ENCODE measurements around the gene TMEM80. TPM values are rescaled to one million over a fixed set of nuclear protein-coding genes. Genes with fewer than 3 reads are reported as not detected.

Gene TMEM80
- total and polyA plus RNA-seq, 10 of the 15 experiments (the other 5 are each of a cell fraction or from before 2014, with no cell fraction given), result 6.7 to 30.9 (median 20.7) TPM

GRCh38 chr11:725624-726202 lies 30.1 kb downstream of the TMEM80 start:
- ChIA-PET CTCF (interaction anchor here (0.9 to 8.6 kb wide), 13 partner anchors 18 to 286 kb away, joined by 3 to 127 read pairs (median 3); partner anchors contain the start of genes DEAF1 and TMEM80), RAD21 (ENCODE audit: unreplicated experiment) (interaction anchor here (0.6 to 3.8 kb wide), 16 partner anchors 23 to 277 kb away, joined by 3 to 34 read pairs (median 5); partner anchors contain the start of genes DEAF1, GATD1, HRAS and PHRF1), POLR2A (interaction anchor here (0.6 to 8.2 kb wide), 11 partner anchors 21 to 171 kb away, joined by 3 to 72 read pairs (median 4); partner anchors contain the start of genes DEAF1, IRF7, LMNTD2 and PHRF1), SMC1A (ENCODE audit: uncharacterized antibody, unreplicated experiment) (interaction anchor here (0.9 to 2.7 kb wide), 9 partner anchors 26 to 190 kb away, joined by 3 to 8 read pairs (median 5); partner anchors contain the start of gene TMEM80)
- peak overlapping the region; percentile 58 for H3K4me3 ChIP-seq
- peak overlapping the region; percentile 72 for H2AFZ ChIP-seq (ENCODE audit: control insufficient read depth, low read depth, low read length)
- no peak overlapping the region for H3K27ac ChIP-seq (ENCODE audit: control insufficient read depth, insufficient read depth)
- DNase-seq (ENCODE audit: low read depth, low spot score) (no peak), ATAC-seq (peak; percentile 18), FAIRE-seq (no peak)
- in situ Hi-C loops (cut with MboI) (loop anchor here (10.0 kb wide), 1 partner anchor 61 kb away; no protein-coding TSS in a partner anchor), intact Hi-C loops (cut with micrococcal nuclease; ENCODE audit: unreplicated experiment) (no loop called here)
- BruUV-seq (replicated peaks), result no TSS peak
- 18% methylated on average over 24 of the region's 53 CpGs for WGBS (ENCODE audit: insufficient coverage, insufficient replicate concordance, low lambda C conversion rate, missing lambda C conversion rate)
- no peaks in the 10 kb centered on the region for H3K79me2 ChIP-seq (ENCODE audit: control insufficient read depth, insufficient read depth, low read length)
- 0 out of 4 replicates have a peak, but pooled peaks cover 0 to 3% of the 10 kb centered on the region in 2 experiments for H3K27me3 ChIP-seq (replicated peaks in 1 of 2; ENCODE audit: control insufficient read depth in 2 of 2, insufficient read depth in 2 of 2, low read length in 1 of 2)
- H3K9ac ChIP-seq (ENCODE audit: control insufficient read depth, insufficient read depth, low read length), result no peak overlapping the region
- peak overlapping the region; percentile 82 for H3K4me2 ChIP-seq (ENCODE audit: control insufficient read depth, insufficient read depth)
- H3K4me1 ChIP-seq (ENCODE audit: control insufficient read depth, insufficient read depth, low read length), result peaks cover 18% of the 10 kb centered on the region
- no peaks in the 10 kb centered on the region for H3K36me3 ChIP-seq (ENCODE audit: control insufficient read depth in 2 of 2, insufficient read depth in 2 of 2, low read length in 1 of 2)
- H3K9me3 ChIP-seq (replicated peaks; ENCODE audit: control insufficient read depth, insufficient read depth, low read length), result no peaks in the 10 kb centered on the region
- H4K20me1 ChIP-seq (ENCODE audit: control insufficient read depth, insufficient read depth), result no peaks in the 10 kb centered on the region; the same call in 1 of the 2 replicates
- no peak for TF ChIP-seq FOS (IDR thresholded peaks at IDR 0.05; ENCODE audit: borderline replicate concordance, extremely low read depth, insufficient read length)
- TF ChIP-seq JUND (IDR thresholded peaks at IDR 0.05; ENCODE audit: low read depth, low read length), result no peak
- no peak for TF ChIP-seq BRCA1 (IDR thresholded peaks at IDR 0.05; ENCODE audit: low read depth, low read length)
- no peak for TF ChIP-seq ZBTB40 (IDR thresholded peaks at IDR 0.05; ENCODE audit: borderline replicate concordance)
- no peak for TF ChIP-seq HDAC6 (IDR thresholded peaks at IDR 0.05; ENCODE audit: unreplicated experiment)
- no peak for TF ChIP-seq IRF3 (IDR thresholded peaks at IDR 0.05)
- no peak for TF ChIP-seq TCF12 (IDR thresholded peaks at IDR 0.05; ENCODE audit: low read depth, low read length)
- TF ChIP-seq STAT1 (conservative IDR thresholded peaks at IDR 0.05), result no peak
- no peak; the same call in 1 of the 2 replicates for TF ChIP-seq POLR2A (IDR thresholded peaks at IDR 0.05; ENCODE audit: low read depth, low read length)
- 0 out of 2 replicates have a peak, but pooled peaks have one; percentile 42 for TF ChIP-seq LARP7 (IDR thresholded peaks at IDR 0.05)
- no peak for TF ChIP-seq IRF5 (IDR thresholded peaks at IDR 0.05; ENCODE audit: borderline replicate concordance)
- no peak for TF ChIP-seq NFIC (IDR thresholded peaks at IDR 0.05; ENCODE audit: low read depth, low read length)
- TF ChIP-seq CHD1 (IDR thresholded peaks at IDR 0.05; ENCODE audit: low read depth, low read length), result no peak
- peak in 1 of 2 experiments; percentile 40; a peak in 1 of 3 replicates for TF ChIP-seq EGR1 (IDR thresholded peaks at IDR 0.05; ENCODE audit: borderline replicate concordance in 1 of 2, low read depth in 2 of 2, low read length in 2 of 2)
- TF ChIP-seq MAX (IDR thresholded peaks at IDR 0.05; ENCODE audit: low read depth, low read length), result no peak
- peak; percentile 56; the same call in 1 of the 2 replicates for TF ChIP-seq GATAD2B (conservative IDR thresholded peaks at IDR 0.05; ENCODE audit: low read depth)
- no peak for TF ChIP-seq CREM (IDR thresholded peaks at IDR 0.05; ENCODE audit: low read depth)

Measured in GM12878 (cell line).